ENCODE data around the gene SPPL3. TPM values are rescaled to one million over a fixed set of nuclear protein-coding genes. Genes with fewer than 3 reads are reported as not detected.

The SPPL3 gene
- polyA plus RNA-seq, 2 donors = 16.7 to 29.3 TPM

DNA sequence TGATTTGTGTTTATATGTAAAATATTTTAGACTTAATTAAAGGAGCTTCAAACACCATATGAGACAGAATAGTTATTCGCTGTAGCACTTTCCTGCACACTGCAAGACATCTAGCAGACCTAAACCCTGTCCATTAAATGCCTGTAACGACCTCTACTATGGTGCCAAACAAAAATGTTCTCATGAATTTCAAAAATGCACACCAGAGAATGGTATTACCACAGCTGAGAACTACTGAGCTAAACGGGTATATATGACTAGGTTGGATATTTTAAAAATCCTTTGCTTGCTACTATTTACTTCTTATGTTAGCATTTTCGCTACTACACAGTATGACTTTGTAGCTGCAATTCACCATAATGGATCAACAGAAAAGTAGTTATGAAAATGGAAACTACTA lies 34.8 kb downstream of the SPPL3 start:
- H3K4me3 ChIP-seq (ENCODE audit: low read depth in 1 of 2, low read length in 2 of 2) = no peak overlapping the region
- H3K27me3 ChIP-seq (ENCODE audit: control insufficient read depth in 1 of 2, insufficient read depth in 2 of 2, low read length in 2 of 2) = no peaks in the 10 kb centered on the region
- H3K4me1 ChIP-seq (ENCODE audit: control insufficient read depth in 2 of 2, insufficient read depth in 2 of 2, low read length in 1 of 2) = peaks cover 0 to 2% of the 10 kb centered on the region in 2 donors
- no peaks in the 10 kb centered on the region for H3K9me3 ChIP-seq (ENCODE audit: control insufficient read depth in 2 of 2, insufficient read depth in 1 of 2, low read depth in 1 of 2, low read length in 1 of 2)
- H3K36me3 ChIP-seq (ENCODE audit: control insufficient read depth in 2 of 2, insufficient read depth in 2 of 2, low read length in 1 of 2) = peaks cover 2% of the 10 kb centered on the region in 2 donors
- H3K27ac ChIP-seq (ENCODE audit: low read depth in 2 of 2, low read length in 1 of 2) = no peak overlapping the region
- 81 to 86% methylated on average over 4 of the region's 4 CpGs for WGBS, 2 donors

DNA sequence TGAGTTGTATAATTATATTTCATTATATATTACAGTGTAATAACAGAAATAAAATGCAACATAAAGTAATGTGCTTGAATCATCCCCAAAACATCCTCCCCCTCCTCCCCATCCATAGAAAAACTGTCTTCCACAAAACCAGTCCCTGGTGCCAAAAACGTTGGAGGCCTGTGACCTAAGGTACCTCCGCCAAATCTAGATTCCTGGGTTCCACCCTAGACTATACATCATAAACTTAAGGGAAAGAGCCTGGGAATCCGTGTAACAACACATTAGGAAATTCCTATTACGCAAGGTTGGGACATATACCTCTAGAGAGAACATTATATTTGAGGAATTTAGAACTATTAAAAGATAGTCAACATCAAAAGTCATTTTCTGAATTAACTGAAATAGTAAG lies 38.0 kb downstream of the SPPL3 start:
- peaks cover 0 to 2% of the 10 kb centered on the region in 2 donors for H3K4me1 ChIP-seq (ENCODE audit: control insufficient read depth in 2 of 2, insufficient read depth in 2 of 2, low read length in 1 of 2)
- H3K27me3 ChIP-seq (ENCODE audit: control insufficient read depth in 1 of 2, insufficient read depth in 2 of 2, low read length in 2 of 2) = no peaks in the 10 kb centered on the region
- WGBS, 2 donors = 66 to 68% methylated on average over 4 of the region's 4 CpGs
- no peak overlapping the region for H3K4me3 ChIP-seq (ENCODE audit: low read depth in 1 of 2, low read length in 2 of 2)
- H3K9me3 ChIP-seq (ENCODE audit: control insufficient read depth in 2 of 2, insufficient read depth in 1 of 2, low read depth in 1 of 2, low read length in 1 of 2) = no peaks in the 10 kb centered on the region
- H3K27ac ChIP-seq (ENCODE audit: low read depth in 2 of 2, low read length in 1 of 2) = no peak overlapping the region
- peaks cover 2% of the 10 kb centered on the region in 2 donors for H3K36me3 ChIP-seq (ENCODE audit: control insufficient read depth in 2 of 2, insufficient read depth in 2 of 2, low read length in 1 of 2)

DNA sequence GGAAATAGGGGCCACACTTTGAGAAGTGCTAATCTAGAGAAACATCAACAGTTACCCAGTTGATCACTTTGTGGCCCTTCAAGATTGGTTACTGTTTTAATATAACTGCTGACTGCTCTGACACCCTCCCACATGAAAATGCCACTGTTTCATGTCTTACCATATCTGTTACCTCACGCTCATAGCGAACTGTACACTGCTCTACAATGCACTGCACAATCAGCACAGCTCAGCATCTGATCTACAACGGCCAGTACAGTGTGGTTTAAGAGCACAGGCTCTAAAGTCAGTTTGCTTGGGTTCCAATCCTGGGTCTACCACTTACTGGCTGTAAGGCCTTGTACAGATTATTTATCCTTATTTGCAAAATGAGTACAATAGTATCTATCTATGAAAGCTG lies 39.1 kb downstream of the SPPL3 start:
- Histone ChIP-seq H3K4me3 (ENCODE audit: low read depth in 1 of 2, low read length in 2 of 2) (no peak overlapping the region), H3K36me3 (ENCODE audit: control insufficient read depth in 2 of 2, insufficient read depth in 2 of 2, low read length in 1 of 2) (peaks cover 2% of the 10 kb centered on the region in 2 donors), H3K27me3 (ENCODE audit: control insufficient read depth in 1 of 2, insufficient read depth in 2 of 2, low read length in 2 of 2) (no peaks in the 10 kb centered on the region), H3K9me3 (ENCODE audit: control insufficient read depth in 2 of 2, insufficient read depth in 1 of 2, low read depth in 1 of 2, low read length in 1 of 2) (no peaks in the 10 kb centered on the region), H3K4me1 (ENCODE audit: control insufficient read depth in 2 of 2, insufficient read depth in 2 of 2, low read length in 1 of 2) (peaks cover 0 to 2% of the 10 kb centered on the region in 2 donors), H3K27ac (ENCODE audit: low read depth in 2 of 2, low read length in 1 of 2) (no peak overlapping the region)
- 84 to 86% methylated on average over 3 of the region's 3 CpGs for WGBS, 2 donors

DNA sequence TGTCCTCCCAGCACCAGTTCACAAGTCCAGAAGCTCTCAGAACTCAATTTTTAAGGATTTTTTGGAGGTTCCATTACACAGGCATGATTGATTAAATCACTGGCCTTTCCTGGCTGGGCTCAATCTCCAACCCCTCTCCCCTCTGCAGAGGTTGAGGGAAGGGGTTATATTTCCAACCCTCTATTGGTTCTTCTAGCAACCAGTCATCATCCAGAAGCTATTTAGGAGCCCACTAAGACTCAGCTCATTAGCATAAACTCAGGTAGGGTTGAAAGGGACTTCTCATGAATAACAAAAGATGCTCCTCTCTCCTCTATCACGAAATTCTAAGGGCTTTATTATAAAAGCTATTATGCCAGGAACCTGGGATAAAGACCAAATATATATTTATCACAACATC lies 41.5 kb downstream of the SPPL3 start:
- no peaks in the 10 kb centered on the region for H3K27me3 ChIP-seq (ENCODE audit: control insufficient read depth in 1 of 2, insufficient read depth in 2 of 2, low read length in 2 of 2)
- peaks cover under 1 to 2% of the 10 kb centered on the region in 2 donors for H3K36me3 ChIP-seq (ENCODE audit: control insufficient read depth in 2 of 2, insufficient read depth in 2 of 2, low read length in 1 of 2)
- WGBS, 2 donors = 88 to 96% methylated on average over 1 of the region's 1 CpG
- no peak overlapping the region for H3K27ac ChIP-seq (ENCODE audit: low read depth in 2 of 2, low read length in 1 of 2)
- H3K4me3 ChIP-seq (ENCODE audit: low read depth in 1 of 2, low read length in 2 of 2) = no peak overlapping the region
- peaks cover under 1 to 2% of the 10 kb centered on the region in 2 donors for H3K4me1 ChIP-seq (ENCODE audit: control insufficient read depth in 2 of 2, insufficient read depth in 2 of 2, low read length in 1 of 2)
- H3K9me3 ChIP-seq (ENCODE audit: control insufficient read depth in 2 of 2, insufficient read depth in 1 of 2, low read depth in 1 of 2, low read length in 1 of 2) = no peaks in the 10 kb centered on the region

GRCh38 chr12:120861074-120861795 lies 42.9 kb downstream of the SPPL3 start:
- Histone ChIP-seq H3K4me3 (ENCODE audit: low read depth in 1 of 2, low read length in 2 of 2) (no peak overlapping the region), H3K4me1 (ENCODE audit: control insufficient read depth in 2 of 2, insufficient read depth in 2 of 2, low read length in 1 of 2) (peaks cover 2 to 3% of the 10 kb centered on the region in 2 donors), H3K9me3 (ENCODE audit: control insufficient read depth in 2 of 2, insufficient read depth in 1 of 2, low read depth in 1 of 2, low read length in 1 of 2) (no peaks in the 10 kb centered on the region), H3K36me3 (ENCODE audit: control insufficient read depth in 2 of 2, insufficient read depth in 2 of 2, low read length in 1 of 2) (peaks cover 0 to 2% of the 10 kb centered on the region in 2 donors), H3K27ac (ENCODE audit: low read depth in 2 of 2, low read length in 1 of 2) (no peak overlapping the region), H3K27me3 (ENCODE audit: control insufficient read depth in 1 of 2, insufficient read depth in 2 of 2, low read length in 2 of 2) (no peaks in the 10 kb centered on the region)
- WGBS, 2 donors = 89 to 93% methylated on average over 3 of the region's 3 CpGs

DNA sequence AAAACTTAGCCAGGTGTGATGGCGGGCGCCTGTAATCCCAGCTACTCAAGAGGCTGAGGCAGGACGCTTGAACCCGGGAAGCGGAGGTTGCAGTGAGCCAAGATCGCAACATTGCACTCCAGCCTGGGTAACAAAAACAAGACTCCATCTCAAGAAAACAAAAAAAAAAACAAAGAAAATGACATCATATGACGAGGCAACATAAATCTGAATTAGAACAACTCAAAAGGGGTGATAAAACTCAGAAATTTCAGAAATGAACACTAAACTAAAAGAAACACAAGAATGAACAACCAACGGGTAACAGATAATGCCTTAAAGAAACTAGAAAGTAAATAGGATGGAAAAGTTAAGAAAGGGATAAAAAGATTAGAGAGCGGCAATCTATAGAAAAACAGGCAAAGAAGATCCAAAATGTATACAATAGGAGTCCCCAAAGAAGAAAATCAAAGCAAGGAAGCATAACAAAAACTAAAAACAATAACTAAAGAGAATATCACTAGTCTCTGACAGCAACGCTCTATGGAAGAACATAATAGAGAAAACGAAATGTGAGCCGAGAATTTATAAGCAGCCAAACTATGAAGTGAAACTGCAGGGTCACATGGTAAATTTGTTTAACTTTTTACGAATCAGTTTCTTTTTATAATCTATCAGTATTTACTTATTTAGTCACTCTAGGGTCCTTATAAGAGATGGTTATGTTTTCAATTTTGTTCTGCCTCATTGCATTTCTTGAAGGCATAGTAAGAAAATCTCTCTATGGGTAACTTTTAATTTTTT lies 45.7 kb downstream of the SPPL3 start:
- 94 to 95% methylated on average over 13 of the region's 13 CpGs for WGBS, 2 donors
- Histone ChIP-seq H3K36me3 (ENCODE audit: control insufficient read depth in 2 of 2, insufficient read depth in 2 of 2, low read length in 1 of 2) (no peaks in the 10 kb centered on the region), H3K9me3 (ENCODE audit: control insufficient read depth in 2 of 2, insufficient read depth in 1 of 2, low read depth in 1 of 2, low read length in 1 of 2) (no peaks in the 10 kb centered on the region), H3K4me1 (ENCODE audit: control insufficient read depth in 2 of 2, insufficient read depth in 2 of 2, low read length in 1 of 2) (peaks cover 0 to 3% of the 10 kb centered on the region in 2 donors), H3K4me3 (ENCODE audit: low read depth in 1 of 2, low read length in 2 of 2) (no peak overlapping the region), H3K27ac (ENCODE audit: low read depth in 2 of 2, low read length in 1 of 2) (no peak overlapping the region), H3K27me3 (ENCODE audit: control insufficient read depth in 1 of 2, insufficient read depth in 2 of 2, low read length in 2 of 2) (no peaks in the 10 kb centered on the region)

DNA sequence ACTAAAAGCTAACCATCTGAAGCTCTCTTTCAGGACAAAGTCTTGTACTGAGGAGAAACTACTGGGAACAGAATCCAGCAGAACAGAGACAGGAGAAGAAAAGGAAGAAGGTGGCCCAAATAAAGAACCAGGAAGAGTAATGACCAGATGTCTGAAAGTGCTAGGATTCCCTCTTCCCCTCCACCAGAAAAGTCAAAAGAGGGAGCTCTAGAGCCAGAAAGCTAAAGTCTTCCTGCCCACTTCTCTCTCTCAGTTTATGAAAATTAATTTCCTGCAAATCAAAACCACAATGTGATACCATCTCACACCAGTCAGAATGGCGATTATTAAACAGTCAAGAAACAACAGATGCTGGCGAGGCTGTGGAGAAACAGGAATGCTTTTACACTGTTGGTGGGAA lies 47.2 kb downstream of the SPPL3 start:
- H3K27ac ChIP-seq (ENCODE audit: low read depth in 2 of 2, low read length in 1 of 2) = no peak overlapping the region
- no peaks in the 10 kb centered on the region for H3K27me3 ChIP-seq (ENCODE audit: control insufficient read depth in 1 of 2, insufficient read depth in 2 of 2, low read length in 2 of 2)
- H3K4me3 ChIP-seq (ENCODE audit: low read depth in 1 of 2, low read length in 2 of 2) = no peak overlapping the region
- no peaks in the 10 kb centered on the region for H3K36me3 ChIP-seq (ENCODE audit: control insufficient read depth in 2 of 2, insufficient read depth in 2 of 2, low read length in 1 of 2)
- H3K9me3 ChIP-seq (ENCODE audit: control insufficient read depth in 2 of 2, insufficient read depth in 1 of 2, low read depth in 1 of 2, low read length in 1 of 2) = no peaks in the 10 kb centered on the region
- peaks cover 0 to 3% of the 10 kb centered on the region in 2 donors for H3K4me1 ChIP-seq (ENCODE audit: control insufficient read depth in 2 of 2, insufficient read depth in 2 of 2, low read length in 1 of 2)
- WGBS, 2 donors = 54 to 57% methylated on average over 2 of the region's 2 CpGs

DNA sequence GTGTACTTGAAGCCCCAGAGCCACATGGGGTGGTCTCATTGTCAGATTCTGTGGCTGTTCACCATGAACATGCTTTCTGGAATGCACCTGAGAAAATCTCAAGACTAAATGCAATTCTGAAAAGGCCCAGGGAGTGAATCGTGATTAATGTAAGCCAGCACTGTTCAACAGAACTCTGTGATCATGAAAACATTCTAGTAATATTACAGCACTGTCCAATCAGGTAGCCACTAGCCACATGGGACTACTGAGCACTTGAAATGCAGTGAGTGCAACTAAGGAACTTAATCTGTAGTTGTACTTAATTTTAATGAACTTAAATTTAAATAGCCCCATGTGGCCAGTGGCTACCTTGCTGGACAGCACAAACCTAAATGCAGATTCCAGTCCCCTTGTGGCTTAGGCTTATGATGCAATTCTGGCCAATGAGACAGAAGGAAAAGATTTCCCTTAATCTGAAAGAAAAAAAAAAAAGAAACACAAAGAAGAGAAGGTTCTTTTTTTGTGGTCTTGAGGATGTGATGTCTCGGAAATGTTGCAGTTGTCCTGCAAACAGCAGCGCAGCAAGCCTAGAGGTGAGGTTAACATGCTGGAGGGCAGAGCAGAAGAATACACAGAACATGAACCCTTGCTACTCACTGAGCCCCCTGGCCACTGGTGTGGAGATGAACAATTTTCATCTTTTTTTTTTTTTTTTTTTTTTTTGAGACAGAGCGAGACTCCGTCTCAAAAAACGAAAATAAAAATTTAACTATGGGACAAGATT lies 48.2 kb downstream of the SPPL3 start:
- Histone ChIP-seq H3K27me3 (ENCODE audit: control insufficient read depth in 1 of 2, insufficient read depth in 2 of 2, low read length in 2 of 2) (no peaks in the 10 kb centered on the region), H3K27ac (ENCODE audit: low read depth in 2 of 2, low read length in 1 of 2) (no peak overlapping the region), H3K9me3 (ENCODE audit: control insufficient read depth in 2 of 2, insufficient read depth in 1 of 2, low read depth in 1 of 2, low read length in 1 of 2) (no peaks in the 10 kb centered on the region), H3K36me3 (ENCODE audit: control insufficient read depth in 2 of 2, insufficient read depth in 2 of 2, low read length in 1 of 2) (no peaks in the 10 kb centered on the region), H3K4me1 (ENCODE audit: control insufficient read depth in 2 of 2, insufficient read depth in 2 of 2, low read length in 1 of 2) (peaks cover 0 to 3% of the 10 kb centered on the region in 2 donors), H3K4me3 (ENCODE audit: low read depth in 1 of 2, low read length in 2 of 2) (no peak overlapping the region)
- WGBS, 2 donors = 79% methylated on average over 6 of the region's 6 CpGs

GRCh38 chr12:120854804-120855203 lies 49.4 kb downstream of the SPPL3 start:
- H3K4me1 ChIP-seq (ENCODE audit: control insufficient read depth in 2 of 2, insufficient read depth in 2 of 2, low read length in 1 of 2) = peaks cover 0 to 3% of the 10 kb centered on the region in 2 donors
- H3K27me3 ChIP-seq (ENCODE audit: control insufficient read depth in 1 of 2, insufficient read depth in 2 of 2, low read length in 2 of 2) = no peaks in the 10 kb centered on the region
- H3K36me3 ChIP-seq (ENCODE audit: control insufficient read depth in 2 of 2, insufficient read depth in 2 of 2, low read length in 1 of 2) = no peaks in the 10 kb centered on the region
- WGBS, 2 donors = 80 to 81% methylated on average over 4 of the region's 4 CpGs
- no peaks in the 10 kb centered on the region for H3K9me3 ChIP-seq (ENCODE audit: control insufficient read depth in 2 of 2, insufficient read depth in 1 of 2, low read depth in 1 of 2, low read length in 1 of 2)
- H3K4me3 ChIP-seq (ENCODE audit: low read depth in 1 of 2, low read length in 2 of 2) = no peak overlapping the region
- H3K27ac ChIP-seq (ENCODE audit: low read depth in 2 of 2, low read length in 1 of 2) = no peak overlapping the region

Measured in esophagus (tissue), 2 donors.